ENCODE data around the gene MAGI2. TPM values are rescaled to one million over a fixed set of nuclear protein-coding genes. Genes with fewer than 3 reads are reported as not detected.
"Not testable (repeated sequence)": the region's sequence is repeated elsewhere in the genome, so short reads cannot be mapped to it uniquely, and the experiment has no call there.

Gene MAGI2
- total RNA-seq, 1 donor from 2014 or later: 5.8 TPM

GRCh38 chr7:78006063-78006755 lies 1447.3 kb downstream of the MAGI2 start:
- H3K4me1 Mint-ChIP-seq (ENCODE audit: low read depth): no peaks in the 10 kb centered on the region
- DNase-seq (ENCODE audit: low spot score): no peak
- H3K27me3 Mint-ChIP-seq (ENCODE audit: low read depth): peaks cover under 1% of the 10 kb centered on the region
- no peak for TF ChIP-seq CTCF (IDR thresholded peaks at IDR 0.05)
- no peaks in the 10 kb centered on the region for H3K36me3 Mint-ChIP-seq (ENCODE audit: low read depth)
- H3K27ac Mint-ChIP-seq (ENCODE audit: unreplicated experiment): no peak overlapping the region
- peaks cover 6% of the 10 kb centered on the region for H3K9me3 Mint-ChIP-seq (ENCODE audit: low read depth)
- no peak overlapping the region for H3K4me3 Mint-ChIP-seq (ENCODE audit: unreplicated experiment)

- DNase-seq (ENCODE audit: low spot score): no peak
- Mint-ChIP-seq H3K27me3 (ENCODE audit: low read depth) (peaks cover 2% of the 10 kb centered on the region), H3K36me3 (ENCODE audit: low read depth) (no peaks in the 10 kb centered on the region), H3K9me3 (ENCODE audit: low read depth) (peaks cover 14% of the 10 kb centered on the region), H3K27ac (ENCODE audit: unreplicated experiment) (no peak overlapping the region), H3K4me1 (ENCODE audit: low read depth) (no peaks in the 10 kb centered on the region), H3K4me3 (ENCODE audit: unreplicated experiment) (no peak overlapping the region)
- TF ChIP-seq CTCF (IDR thresholded peaks at IDR 0.05): no peak
Measured at GRCh38 chr7:78002715-78003114, 1450.8 kb downstream of the MAGI2 start.

- DNase-seq (ENCODE audit: low spot score): no peak
- TF ChIP-seq CTCF (IDR thresholded peaks at IDR 0.05): no peak
- Mint-ChIP-seq H3K9me3 (ENCODE audit: low read depth) (peaks cover 14% of the 10 kb centered on the region), H3K36me3 (ENCODE audit: low read depth) (no peaks in the 10 kb centered on the region), H3K27me3 (ENCODE audit: low read depth) (peaks cover 2% of the 10 kb centered on the region), H3K4me1 (ENCODE audit: low read depth) (no peaks in the 10 kb centered on the region), H3K27ac (ENCODE audit: unreplicated experiment) (no peak overlapping the region), H3K4me3 (ENCODE audit: unreplicated experiment) (no peak overlapping the region)
Measured at GRCh38 chr7:78002021-78002420, 1451.4 kb downstream of the MAGI2 start.

- H3K27ac Mint-ChIP-seq (ENCODE audit: unreplicated experiment); DNase-seq (ENCODE audit: low spot score); H3K4me1 Mint-ChIP-seq (ENCODE audit: low read depth); H3K4me3 Mint-ChIP-seq (ENCODE audit: unreplicated experiment); H3K36me3 Mint-ChIP-seq (ENCODE audit: low read depth); H3K27me3 Mint-ChIP-seq (ENCODE audit: low read depth): not testable (repeated sequence)
- peaks cover 14% of the 10 kb centered on the region for H3K9me3 Mint-ChIP-seq (ENCODE audit: low read depth)
Measured at GRCh38 chr7:77999168-77999567, 1454.3 kb downstream of the MAGI2 start.

- Mint-ChIP-seq H3K4me1 (ENCODE audit: low read depth) (peaks cover 8% of the 10 kb centered on the region), H3K4me3 (ENCODE audit: unreplicated experiment) (no peak overlapping the region), H3K9me3 (ENCODE audit: low read depth) (peaks cover 9% of the 10 kb centered on the region), H3K27me3 (ENCODE audit: low read depth) (peaks cover 2% of the 10 kb centered on the region), H3K36me3 (ENCODE audit: low read depth) (no peaks in the 10 kb centered on the region), H3K27ac (ENCODE audit: unreplicated experiment) (no peak overlapping the region)
- TF ChIP-seq CTCF (IDR thresholded peaks at IDR 0.05): peak; percentile 29
- no peak for DNase-seq (ENCODE audit: low spot score)
Measured at GRCh38 chr7:77995717-77996116, 1457.8 kb downstream of the MAGI2 start.

GRCh38 chr7:77993838-77994237 lies 1459.6 kb downstream of the MAGI2 start:
- no peak overlapping the region for H3K27ac Mint-ChIP-seq (ENCODE audit: unreplicated experiment)
- H3K4me1 Mint-ChIP-seq (ENCODE audit: low read depth): peaks cover 8% of the 10 kb centered on the region
- H3K36me3 Mint-ChIP-seq (ENCODE audit: low read depth): no peaks in the 10 kb centered on the region
- no peak overlapping the region for H3K4me3 Mint-ChIP-seq (ENCODE audit: unreplicated experiment)
- no peak for DNase-seq (ENCODE audit: low spot score)
- TF ChIP-seq CTCF (IDR thresholded peaks at IDR 0.05): no peak
- H3K27me3 Mint-ChIP-seq (ENCODE audit: low read depth): peaks cover 2% of the 10 kb centered on the region
- peaks cover 5% of the 10 kb centered on the region for H3K9me3 Mint-ChIP-seq (ENCODE audit: low read depth)

Data from chondrocyte (in vitro differentiated cells).